HG02938 (cell line): ENCODE measurements around the gene FRAT1.

Source experiments
- ATAC-seq: cut with Tn5 transposase; IDR thresholded peaks from one replicate; pipeline ENCODE4 v1.9.1; 2021; ENCODE audit warnings: mild to moderate bottlenecking, moderate library complexity; ENCODE audit not compliant: unreplicated experiment

Gene FRAT1

GRCh38 chr10:97363071-97363470 lies 44.0 kb downstream of the FRAT1 start:
- no peak for ATAC-seq

GRCh38 chr10:97365761-97366351 lies 46.8 kb downstream of the FRAT1 start:
- ATAC-seq: no peak

GRCh38 chr10:97366572-97366971 lies 47.5 kb downstream of the FRAT1 start:
- no peak for ATAC-seq

GRCh38 chr10:97367126-97367649 lies 48.1 kb downstream of the FRAT1 start:
- no peak for ATAC-seq
